GM19438 (cell line): ENCODE results near the gene RNPEPL1.
"Not testable (repeated sequence)": the region's sequence is repeated elsewhere in the genome, so short reads cannot be mapped to it uniquely, and the experiment has no call there.

ENCODE experiments used
- ATAC-seq: cut with Tn5 transposase; IDR thresholded peaks from one replicate; pipeline ENCODE4 v1.9.1; 2021; ENCODE audit warnings: low read depth; ENCODE audit not compliant: unreplicated experiment

The RNPEPL1 gene, protein sequence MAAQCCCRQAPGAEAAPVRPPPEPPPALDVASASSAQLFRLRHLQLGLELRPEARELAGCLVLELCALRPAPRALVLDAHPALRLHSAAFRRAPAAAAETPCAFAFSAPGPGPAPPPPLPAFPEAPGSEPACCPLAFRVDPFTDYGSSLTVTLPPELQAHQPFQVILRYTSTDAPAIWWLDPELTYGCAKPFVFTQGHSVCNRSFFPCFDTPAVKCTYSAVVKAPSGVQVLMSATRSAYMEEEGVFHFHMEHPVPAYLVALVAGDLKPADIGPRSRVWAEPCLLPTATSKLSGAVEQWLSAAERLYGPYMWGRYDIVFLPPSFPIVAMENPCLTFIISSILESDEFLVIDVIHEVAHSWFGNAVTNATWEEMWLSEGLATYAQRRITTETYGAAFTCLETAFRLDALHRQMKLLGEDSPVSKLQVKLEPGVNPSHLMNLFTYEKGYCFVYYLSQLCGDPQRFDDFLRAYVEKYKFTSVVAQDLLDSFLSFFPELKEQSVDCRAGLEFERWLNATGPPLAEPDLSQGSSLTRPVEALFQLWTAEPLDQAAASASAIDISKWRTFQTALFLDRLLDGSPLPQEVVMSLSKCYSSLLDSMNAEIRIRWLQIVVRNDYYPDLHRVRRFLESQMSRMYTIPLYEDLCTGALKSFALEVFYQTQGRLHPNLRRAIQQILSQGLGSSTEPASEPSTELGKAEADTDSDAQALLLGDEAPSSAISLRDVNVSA

DNA sequence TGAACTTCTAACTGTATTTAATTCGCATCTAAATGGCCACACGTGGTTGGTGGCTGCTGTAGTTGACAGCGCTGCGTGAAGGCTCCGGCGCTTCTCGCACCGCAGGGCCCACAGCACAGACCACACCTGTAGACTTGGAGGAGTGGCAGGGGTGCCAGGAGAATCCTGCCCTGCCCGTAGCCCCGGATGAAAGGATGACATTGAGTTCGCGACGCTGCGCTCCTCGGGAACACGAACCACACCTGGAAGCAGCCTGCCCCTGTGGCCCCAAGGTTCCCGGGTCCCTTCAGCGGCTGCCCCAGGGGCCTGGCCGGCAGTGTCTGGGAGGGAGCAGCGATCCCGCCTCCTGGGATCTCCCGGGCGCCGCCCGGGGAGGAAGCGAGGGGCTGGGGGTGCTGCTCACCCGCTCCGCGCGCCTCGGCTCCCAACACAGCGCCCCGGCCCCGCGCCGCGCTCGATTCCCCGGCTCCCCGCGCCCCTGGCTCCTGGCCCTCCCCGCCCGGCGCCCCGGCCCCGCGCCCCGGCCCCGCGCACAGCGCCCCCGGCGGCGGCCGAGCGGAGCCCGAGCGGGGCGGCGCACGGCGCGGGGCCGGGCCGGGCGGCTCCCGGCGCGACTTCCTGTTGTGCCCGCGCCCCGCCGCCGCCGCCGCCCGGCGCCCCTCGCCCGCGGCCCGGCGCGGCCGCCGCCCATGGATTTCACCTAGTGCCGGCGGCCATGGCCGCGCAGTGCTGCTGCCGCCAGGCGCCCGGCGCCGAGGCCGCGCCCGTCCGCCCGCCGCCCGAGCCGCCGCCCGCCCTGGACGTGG lies at the start of gene RNPEPL1:
RNPEPL1 (plus strand) TSS at position 613 of the 806 bp plus-strand sequence; CDS start at position 716, 103 bp downstream.
- ATAC-seq = no peak

DNA sequence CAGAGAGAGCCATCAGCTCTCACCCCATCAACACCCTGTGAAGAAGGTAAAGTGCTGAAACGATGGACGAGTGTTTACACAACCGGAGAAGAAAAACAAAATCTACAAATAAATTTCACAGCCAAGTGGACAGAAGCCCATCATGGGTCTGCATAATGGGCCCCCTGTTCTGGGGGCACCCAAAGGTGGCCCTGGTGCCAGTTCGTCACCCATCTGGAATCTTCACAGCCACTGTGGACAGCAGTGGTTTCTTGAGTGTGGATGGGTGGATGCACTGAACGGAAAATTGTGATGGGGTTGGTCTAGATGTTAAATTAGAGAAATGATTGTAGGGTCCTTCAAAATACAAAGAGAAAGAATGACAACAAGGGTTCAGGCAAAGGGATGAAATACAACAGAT lies 49.3 kb upstream of the RNPEPL1 start:
- no peak for ATAC-seq

DNA sequence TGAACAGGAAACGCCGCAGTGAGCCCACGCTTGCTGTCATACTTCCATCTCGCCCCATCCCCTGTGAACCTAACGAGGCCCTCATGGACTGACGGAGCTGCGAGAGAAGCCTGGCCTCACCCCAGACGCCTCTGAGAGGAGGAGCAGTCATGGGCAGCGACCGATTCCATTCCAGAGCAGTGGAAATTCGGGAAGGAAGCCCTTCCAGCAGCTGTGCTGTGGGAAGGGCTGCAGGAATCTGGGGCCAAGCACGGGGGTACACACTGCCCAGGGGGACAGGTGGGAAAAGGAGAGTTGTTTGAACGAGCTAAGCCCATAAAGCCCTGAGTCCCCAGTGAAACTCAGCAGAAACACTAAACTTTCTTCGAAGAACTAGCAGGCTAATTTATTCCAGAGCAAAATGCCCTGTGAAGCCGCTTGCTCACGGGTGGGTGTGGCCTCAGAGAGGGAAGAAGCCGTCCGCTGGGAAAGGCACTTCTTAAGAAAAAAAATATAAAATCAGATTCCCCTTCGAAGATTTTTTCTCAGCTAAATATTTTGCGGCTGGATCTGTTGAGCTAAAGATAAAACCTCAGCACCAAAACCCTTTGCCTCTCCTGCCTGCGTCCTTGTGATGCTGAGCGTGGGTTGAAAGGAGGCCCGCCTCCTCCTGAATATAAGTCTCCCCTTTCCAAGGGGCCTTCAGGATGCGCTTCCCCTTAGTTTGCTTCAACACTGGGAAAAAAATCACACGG lies 48.7 kb upstream of the RNPEPL1 start:
- no peak for ATAC-seq

DNA sequence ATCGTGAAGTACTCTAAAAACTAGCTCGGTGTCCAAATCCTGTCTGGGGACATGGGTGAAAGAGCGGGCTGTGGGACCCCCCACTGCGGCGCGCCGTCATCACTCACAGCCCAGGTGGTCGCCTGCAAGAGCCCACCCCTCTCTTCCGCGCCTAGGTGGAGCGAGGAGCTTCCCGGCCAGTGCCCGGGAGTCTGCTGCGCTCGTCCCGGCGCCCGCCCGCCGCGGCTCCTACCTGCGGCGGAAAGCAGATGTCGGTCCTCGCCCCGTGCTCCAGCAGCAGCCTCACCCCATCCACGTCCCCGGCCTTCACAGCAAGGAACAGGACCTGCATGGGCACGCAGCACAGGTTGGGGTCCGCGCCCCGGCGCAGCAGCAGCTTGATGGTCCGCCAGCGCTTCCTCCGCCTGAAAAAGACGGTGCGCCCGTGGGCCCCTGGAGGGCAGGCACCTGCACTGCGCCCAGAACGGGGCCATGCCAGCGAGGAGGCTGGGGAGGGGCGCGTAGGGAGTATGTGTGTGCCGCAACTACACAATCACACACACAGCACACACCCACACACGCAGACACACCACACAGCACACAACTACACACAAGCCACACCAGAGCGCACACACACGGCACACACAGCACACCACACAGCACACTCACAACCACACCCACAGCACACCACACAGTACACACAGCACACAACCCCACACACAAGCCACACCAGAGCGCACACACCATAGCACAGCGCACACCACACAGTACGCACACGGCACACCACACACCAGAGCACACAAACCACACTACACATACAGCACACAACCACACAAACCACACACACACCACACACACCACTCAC lies 47.9 kb upstream of the RNPEPL1 start:
- ATAC-seq = no peak

DNA sequence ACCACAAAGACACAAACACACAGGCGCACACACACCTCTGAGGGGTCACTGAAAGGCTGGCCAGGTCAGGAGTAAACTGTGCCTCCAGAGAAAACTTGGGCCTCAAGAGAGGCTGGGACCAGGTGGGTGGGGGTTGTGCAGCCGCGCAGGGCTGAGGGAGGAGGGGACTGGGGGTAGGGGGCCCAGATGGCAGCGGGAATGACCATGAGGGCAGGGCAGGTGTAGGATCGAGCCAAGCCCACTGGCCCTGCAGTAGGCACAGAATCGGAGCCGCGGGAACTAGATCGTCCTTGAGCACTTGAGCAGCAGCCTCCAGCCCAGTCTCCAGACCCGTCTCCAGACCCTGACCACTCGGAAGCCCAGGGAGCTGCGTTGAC lies 47.3 kb upstream of the RNPEPL1 start:
- no peak for ATAC-seq

DNA sequence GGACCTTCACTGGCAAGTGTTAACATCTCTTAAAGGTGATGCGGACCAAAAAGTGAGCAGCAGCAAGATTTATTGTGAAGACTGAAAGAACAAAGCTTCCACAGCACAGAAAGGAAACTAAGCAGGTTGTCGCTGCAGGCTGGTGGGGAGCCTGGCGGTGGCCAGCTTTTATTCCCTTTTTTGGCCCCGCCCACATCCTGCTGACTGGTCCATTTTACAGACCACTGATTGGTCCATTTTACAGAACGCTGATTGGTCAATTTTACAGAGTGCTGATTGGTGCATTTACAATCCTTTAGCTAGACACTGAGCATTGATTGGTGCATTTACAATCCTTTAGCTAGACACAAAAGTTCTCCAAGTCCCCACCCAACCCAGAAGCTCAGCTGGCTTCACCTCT lies 46.4 kb upstream of the RNPEPL1 start:
- not testable (repeated sequence) for ATAC-seq

DNA sequence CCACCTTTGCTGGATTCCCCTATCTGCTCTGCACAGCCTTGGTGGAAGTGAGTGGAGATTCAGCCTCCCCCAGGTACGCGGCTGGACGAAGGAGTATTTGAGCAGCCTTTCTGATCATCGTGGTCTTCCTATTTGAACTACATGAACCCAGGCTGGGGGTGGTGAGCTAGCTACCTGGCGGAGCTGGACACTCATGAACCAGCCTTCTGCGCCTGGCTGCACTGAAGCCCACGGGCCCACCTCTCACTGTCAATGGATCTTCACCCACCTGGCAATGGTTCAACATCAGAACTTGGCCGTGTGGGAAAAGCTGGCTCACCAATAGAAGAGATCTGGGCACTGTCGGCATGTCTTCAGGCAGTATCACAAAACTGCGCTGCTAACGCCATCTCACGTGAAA lies 45.9 kb upstream of the RNPEPL1 start:
- no peak for ATAC-seq

DNA sequence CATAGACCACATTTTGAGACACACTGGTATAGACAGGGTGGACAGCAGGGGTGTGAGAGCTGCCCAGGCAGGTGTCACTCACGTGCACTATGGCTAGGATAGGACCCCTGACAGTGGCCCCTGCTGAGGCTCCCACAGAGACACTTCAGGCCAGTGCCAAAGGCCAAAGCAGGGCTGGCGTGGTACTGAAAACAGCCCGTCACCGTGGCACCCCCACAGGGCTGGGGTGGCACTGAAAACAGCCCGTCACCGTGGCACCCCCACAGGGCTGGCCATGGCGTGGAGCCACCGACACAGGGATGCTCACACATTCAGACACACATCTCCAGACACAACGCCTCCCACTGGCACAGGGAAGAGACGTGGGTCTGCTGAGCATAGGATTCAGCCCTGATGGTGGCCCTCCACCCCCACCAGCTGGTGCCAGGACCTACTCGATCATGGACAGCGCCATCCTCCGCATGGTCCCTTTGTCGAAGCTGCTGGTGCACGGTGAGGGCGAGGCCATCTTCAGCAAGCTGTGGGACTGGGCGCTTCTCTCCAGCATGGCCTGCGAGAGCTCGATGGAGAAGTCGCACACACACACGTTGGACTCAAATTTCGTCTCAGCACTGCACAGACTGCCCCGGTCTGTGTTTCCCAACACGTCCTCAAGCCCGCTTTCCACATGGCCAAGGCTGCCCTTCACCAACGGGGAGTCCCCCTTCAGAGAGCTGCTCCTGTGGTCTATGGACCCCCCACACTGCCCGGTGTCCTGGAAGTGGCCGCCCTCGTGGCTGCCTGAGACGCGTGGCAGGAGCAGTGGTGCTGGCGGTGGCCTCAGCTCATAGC lies 44.6 kb upstream of the RNPEPL1 start:
- ATAC-seq = no peak

DNA sequence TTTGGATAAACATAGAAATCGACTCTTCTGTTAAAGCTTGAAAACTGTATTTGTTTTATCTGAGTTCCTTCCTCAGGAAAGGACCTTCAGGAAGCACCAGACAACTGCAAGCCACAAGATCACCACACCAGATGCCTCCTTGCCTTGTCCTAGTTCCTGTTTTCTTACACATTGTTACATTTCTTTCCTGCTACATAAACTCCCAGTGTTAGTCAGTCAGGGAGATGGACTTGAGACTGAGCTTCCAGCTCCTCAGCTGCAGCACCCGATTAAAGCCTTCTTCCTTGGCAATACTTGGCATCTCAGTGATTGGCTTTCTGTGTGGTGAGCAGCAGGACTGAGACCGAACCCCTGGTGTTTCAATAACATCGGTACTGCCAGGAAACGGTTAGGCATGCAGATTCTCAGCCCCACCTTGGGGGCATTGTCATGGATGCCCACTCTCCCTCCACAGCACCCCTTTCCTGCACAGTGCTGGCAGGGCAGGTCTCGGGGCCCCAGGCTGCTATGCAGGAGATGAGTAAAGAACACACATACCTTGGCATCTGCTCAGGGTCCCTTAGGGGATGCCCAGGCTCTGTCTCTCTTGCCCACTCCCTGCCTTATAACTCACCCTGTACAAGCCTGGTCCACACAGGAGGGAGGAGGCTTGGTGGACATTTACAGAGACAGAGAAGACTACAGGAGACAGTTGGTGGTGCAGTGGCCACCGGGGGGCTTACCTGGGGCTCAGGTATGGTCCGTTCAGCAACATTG lies 43.1 kb upstream of the RNPEPL1 start:
- no peak for ATAC-seq

DNA sequence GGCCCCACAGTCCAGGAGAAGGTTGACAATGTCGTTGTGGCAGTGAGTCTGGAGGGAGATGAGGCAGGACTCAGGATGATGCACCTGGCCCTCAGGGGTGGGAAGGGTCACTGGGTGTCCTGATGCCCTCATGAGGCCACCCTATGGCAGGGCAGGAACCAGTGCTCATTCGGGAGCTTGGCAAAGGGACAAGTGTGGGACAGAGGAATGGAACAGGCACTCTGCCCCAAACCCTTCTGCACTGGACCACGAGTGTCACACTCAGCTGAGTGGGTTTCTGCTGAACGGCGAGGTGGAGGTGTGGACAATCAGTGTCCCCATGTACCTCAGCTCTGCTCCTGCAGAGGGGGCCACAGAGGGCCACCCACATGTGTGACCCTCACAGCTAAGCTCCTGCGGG lies 42.5 kb upstream of the RNPEPL1 start:
- ATAC-seq = no peak

DNA sequence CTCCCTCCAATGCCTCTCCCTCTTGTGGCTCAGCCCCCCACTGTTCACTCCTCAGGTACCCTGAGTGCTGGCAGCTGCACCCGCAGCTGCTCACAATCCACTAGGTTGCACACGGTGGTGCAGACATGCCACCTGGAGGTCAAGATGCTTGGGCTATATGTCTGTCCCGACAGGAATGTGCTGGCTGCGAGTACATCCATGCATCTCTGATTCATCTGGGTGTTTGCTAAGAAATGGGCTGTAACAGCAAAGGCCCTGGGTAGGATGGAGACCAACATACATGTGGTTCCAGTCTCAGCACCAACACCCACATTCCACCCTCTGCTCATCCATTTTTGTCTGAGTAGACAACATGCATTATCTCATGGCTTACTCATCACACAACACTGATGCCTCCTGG lies 41.8 kb upstream of the RNPEPL1 start:
- no peak for ATAC-seq

DNA sequence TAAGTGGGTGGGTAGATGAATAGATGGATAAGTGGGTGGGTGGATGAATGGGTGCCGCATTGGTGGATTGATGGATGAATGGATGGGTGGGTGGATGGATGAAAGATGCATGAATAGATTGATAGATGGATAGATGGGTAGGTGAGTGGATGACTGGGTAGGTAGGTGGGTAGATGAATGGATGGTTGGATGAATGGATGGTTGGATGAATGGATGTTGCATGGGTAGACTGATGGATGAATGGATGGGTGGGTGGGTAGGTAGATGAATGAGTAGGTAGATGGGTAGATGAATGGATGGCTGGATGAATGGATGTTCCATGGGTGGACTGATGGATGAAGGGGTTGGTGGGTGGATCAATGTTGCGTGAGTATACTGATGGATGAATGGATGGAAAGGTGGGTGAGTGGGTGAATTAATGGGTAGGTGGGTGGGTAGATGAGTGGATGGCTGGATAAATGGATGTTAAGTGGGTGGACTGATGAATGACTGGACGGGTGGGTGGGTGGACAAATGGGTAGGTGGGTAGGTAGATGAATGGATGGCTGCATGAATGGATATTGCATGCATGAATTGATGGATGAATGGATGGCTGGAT lies 41.0 kb upstream of the RNPEPL1 start:
- no peak for ATAC-seq

DNA sequence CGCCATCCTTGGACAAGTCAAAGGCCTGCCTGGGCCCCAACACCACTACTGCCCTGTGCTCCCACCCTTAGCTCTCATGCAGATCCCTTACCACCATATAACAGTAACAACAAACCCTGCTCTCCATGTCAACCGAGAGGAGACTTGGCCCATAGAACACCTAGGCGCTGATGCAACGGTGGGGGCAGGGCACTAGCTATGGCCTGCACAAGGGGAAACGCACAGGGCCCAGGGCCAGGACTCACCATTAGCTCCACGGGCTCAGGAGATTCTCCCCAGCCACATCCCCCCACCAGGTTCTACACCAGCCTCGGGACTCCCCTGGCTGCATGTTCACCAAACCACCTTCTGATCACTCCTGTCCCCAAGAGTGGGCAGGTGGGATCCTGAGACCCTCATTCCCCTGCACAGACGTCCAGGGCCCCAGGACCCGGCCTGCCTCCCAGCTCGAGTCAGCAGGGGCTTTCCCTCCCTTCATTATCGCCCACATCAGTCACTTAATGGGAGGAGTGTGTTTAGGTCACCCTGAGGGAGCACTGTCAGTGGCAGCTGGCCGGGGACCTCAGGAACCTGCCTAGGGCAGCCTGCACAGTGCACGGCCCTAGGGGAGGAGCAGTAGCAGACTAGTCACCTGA lies 39.8 kb upstream of the RNPEPL1 start:
- ATAC-seq = no peak

DNA sequence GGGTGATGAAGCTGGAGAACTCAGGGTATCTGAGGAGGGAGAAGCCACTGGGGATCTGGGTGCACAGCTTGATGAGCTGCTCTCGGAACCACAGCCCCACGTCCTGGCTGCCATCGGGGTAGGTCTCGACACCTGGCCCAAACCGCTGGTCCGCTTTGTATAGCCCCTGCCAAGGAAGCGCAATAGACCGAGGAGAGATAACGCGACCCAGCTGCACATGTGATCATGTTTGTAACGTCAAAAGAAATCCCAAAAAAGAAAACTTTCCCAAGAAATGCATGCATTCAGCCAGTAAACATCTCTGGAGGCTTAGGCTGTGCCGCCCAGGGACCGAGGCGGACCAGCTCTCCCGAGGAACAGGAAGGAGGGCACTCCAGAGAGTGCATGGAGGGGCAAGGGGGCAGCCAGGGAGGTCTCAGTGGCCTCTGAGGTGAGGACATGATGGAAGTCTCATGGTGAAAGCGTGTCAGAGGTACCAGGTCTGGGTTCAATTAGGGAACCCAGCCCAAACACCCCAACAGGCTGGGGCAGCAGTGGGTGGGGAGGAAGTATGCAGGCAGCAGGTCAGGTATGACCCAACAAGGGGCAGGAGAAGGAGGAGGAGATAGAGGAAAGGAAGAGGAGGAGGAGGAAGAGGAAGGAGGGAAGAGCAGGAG lies 38.8 kb upstream of the RNPEPL1 start:
- ATAC-seq = no peak

DNA sequence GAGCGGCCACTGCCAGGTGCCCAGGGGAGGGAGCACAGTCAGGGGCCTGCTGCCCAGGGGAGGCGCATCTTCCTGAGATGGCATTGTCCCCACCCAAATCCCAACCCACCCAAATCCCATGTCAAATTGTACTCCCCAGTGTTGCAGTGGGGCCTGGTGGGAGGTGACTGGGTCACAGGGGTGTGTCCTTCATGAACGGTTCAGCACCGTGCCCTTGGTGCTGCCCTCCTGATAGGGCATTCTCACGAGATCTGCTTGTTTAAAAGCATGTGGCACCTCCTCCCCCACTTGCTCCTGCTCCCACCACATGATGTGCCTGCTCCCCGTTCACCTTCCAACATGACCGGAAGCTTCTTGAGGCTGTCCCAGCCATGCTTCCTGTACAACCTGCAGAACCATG lies 38.1 kb upstream of the RNPEPL1 start:
- no peak for ATAC-seq

DNA sequence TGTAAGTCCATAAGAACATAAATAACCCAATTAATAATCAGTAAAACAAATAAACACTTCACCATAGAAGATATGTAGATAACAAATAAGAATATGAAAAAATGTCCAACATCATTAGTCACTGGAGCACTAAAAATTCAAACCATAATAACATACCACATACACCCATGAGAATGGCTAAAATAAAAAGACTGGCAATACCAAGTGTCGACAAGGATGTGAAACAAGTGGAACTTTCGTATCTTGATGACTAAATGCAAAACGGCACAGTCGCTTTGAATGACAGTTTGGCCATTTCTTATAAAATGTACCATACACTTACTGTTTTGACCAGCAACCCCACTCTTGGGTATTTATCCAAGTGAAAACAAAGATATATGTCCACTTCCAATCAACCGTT lies 37.2 kb upstream of the RNPEPL1 start:
- no peak for ATAC-seq
